ENCODE data around the gene CRELD2. TPM values are rescaled to one million over a fixed set of nuclear protein-coding genes. Genes with fewer than 3 reads are reported as not detected.

CRELD2 gene
- total and polyA plus RNA-seq, 8 donors: 28.5 to 79.7 (median 34.1) TPM

DNA sequence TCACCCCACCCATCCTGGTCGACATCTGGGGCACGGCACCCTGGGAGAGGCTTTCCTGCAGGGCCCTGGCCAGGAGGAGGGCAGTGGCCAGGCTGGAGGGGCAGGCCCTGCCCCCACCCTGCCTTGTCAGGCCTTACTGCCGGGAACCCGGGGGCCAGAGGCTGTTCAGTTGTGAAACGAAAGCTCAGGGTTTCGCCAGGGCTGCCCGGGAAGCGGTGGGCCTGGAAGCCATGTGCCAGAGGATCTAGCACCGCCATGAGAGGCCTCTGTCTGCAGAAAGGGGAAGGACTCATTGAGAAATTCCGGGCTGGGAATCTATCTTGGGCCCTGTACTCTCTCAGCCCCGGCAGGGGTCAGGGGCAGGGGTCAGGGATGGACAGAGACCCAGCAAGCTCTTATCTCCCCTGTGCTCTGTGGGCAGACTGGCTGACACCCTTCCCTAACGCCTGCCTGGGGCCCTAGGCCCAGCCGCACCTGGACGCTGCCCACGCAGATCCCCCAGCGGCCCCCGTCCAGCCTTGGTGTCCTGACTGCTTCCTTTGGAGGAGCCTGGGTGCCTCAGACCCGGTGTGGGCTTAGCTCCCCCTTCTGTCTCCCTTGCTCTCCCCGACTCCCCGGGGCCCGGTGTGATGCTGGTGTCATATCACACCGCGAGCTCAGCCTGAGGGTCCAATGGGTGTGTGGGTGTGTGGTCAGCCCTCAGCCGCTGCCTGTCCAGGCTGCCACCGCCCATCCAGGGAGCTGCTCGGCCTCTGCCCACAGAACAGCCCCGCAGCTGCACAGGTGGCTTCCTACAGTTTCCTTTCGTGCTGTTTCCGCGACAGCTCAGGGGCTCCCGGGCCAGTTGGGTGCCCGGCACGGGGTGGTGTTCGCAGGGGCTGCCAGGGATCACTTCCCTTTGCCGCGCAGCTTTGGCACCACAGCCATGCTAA lies 48.6 kb downstream of the CRELD2 start:
- Histone ChIP-seq H3K27me3 (peaks cover 0 to 4% of the 10 kb centered on the region in 2 donors), H3K36me3 (peaks cover 0 to 42% of the 10 kb centered on the region in 2 donors), H3K4me1 (peaks cover 43 to 97% of the 10 kb centered on the region in 2 donors), H3K27ac (peak overlapping the region; percentile 95 to 97), H3K4me3 (peak overlapping the region in 1 of 2 donors; percentile 100), H3K9me3 (no peaks in the 10 kb centered on the region)
- intact Hi-C loops (cut with DNase I): no loop called here
- DNase-seq: peak in 2 of 4 donors; percentile 72 to 94
- TF ChIP-seq, protein P1, sequence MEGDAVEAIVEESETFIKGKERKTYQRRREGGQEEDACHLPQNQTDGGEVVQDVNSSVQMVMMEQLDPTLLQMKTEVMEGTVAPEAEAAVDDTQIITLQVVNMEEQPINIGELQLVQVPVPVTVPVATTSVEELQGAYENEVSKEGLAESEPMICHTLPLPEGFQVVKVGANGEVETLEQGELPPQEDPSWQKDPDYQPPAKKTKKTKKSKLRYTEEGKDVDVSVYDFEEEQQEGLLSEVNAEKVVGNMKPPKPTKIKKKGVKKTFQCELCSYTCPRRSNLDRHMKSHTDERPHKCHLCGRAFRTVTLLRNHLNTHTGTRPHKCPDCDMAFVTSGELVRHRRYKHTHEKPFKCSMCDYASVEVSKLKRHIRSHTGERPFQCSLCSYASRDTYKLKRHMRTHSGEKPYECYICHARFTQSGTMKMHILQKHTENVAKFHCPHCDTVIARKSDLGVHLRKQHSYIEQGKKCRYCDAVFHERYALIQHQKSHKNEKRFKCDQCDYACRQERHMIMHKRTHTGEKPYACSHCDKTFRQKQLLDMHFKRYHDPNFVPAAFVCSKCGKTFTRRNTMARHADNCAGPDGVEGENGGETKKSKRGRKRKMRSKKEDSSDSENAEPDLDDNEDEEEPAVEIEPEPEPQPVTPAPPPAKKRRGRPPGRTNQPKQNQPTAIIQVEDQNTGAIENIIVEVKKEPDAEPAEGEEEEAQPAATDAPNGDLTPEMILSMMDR (IDR thresholded peaks at IDR 0.05): no peak
- no peak for ATAC-seq

DNA sequence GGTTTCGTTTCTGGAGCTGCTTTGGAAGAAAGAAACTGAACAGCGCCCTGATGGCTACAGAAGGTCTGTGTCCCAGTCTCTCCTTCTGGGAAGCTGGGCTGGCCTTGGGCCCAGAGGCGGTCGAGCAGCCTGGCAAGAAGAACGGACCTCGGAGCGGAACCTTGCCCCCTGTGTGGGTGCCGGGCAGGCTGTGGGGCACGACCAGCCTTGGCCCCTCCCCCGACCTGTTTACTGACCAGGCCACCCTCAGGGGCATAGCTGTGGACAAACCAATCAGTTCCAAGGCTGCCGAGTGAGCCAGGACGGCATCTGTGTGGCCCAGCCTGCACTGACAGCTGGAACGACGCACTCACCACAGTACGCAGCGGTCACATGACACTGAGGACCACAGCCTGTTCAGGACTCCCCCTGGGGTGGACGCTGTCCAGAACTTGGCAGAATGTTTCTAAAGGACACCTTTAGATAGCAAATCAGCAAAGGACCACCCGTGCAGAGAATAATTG lies 49.3 kb downstream of the CRELD2 start:
- H3K9me3 ChIP-seq: no peaks in the 10 kb centered on the region
- peaks cover 44 to 98% of the 10 kb centered on the region in 2 donors for H3K4me1 ChIP-seq
- TF ChIP-seq, protein P1 (IDR thresholded peaks at IDR 0.05): no peak
- peaks cover 0 to 8% of the 10 kb centered on the region in 2 donors for H3K27me3 ChIP-seq
- H3K27ac ChIP-seq: peak overlapping the region; percentile 95 to 97
- DNase-seq (peak in 3 of 4 donors; percentile 49 to 79 (median 75)), ATAC-seq (no peak)
- H3K4me3 ChIP-seq: peak overlapping the region in 1 of 2 donors; percentile 100
- intact Hi-C loops (cut with DNase I): no loop called here
- H3K36me3 ChIP-seq: peaks cover 0 to 36% of the 10 kb centered on the region in 2 donors

DNA sequence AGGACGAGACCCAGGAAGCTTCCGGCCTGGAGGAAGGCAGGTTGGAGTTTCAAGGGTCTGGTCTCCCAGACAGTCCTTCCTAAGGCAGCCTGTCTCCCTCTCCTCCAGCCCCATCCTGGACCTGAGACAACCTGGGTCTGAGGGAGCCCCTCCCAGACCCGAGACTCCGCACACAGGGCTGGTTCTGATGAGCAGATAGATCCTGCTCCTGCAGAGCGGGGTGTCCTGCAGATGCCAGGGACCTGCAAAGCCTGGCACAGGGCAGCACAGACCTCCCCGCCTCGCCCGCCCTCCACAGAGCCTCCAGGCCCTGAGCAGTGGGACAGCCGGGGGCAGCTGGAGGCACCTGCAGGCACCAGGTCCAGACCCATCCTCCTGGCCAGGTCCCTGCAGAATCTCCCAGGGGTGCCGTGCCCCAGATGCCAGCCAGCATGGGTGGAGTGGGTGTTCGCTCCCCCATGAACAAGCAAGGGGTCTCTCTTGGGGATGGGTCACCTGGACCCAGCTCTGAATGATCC lies 49.9 kb downstream of the CRELD2 start:
- Histone ChIP-seq H3K4me1 (peaks cover 37 to 92% of the 10 kb centered on the region in 2 donors), H3K27me3 (peaks cover 0 to 8% of the 10 kb centered on the region in 2 donors), H3K27ac (peak overlapping the region in 1 of 2 donors; percentile 97), H3K9me3 (no peaks in the 10 kb centered on the region), H3K36me3 (peaks cover 0 to 30% of the 10 kb centered on the region in 2 donors), H3K4me3 (no peak overlapping the region)
- peak in 1 of 4 donors; percentile 75 for DNase-seq
- no peak for ATAC-seq
- TF ChIP-seq, protein P1 (IDR thresholded peaks at IDR 0.05): no peak
- intact Hi-C loops (cut with DNase I): no loop called here

DNA sequence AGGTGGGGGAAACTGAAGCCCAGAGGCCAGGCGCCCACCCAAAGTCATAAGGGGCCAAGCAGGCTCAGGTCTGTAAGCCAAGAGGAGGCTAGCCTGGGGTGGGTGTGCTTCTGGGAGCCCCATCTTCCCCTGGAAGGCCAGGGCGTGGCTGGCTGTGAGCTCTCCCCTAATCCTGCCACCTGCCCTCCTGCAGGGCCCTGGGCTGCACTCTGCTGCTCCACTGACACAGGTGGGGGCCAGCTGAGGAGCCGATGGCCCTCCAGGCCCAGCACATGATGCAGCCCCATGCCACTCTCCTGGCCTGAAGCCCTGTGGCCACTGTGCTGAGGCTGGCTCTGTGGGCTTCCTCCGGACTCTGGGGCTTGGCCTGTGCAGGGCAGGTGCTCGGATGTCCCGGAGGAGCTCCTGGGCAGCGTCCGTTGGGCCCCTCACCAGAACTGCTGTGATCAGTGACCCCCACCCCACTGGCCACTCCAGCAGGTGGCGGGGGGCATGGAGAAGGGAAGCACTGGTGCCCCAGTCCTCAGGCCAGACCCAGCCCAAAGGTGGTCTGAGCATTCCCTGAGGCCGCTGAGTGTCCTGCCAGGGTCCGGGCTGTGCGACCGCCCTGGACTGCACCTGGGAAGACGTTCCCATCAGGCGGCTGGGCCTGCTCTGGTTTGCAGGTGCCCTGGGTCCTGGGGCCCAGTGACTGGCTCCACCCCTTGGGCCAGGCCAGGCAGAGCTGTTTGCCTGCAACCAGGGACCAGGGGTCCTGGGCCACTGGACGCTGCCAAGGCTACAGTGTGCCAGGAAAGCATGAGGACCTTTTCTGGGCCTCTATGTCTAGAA lies 50.6 kb downstream of the CRELD2 start:
- no peak for ATAC-seq
- H3K9me3 ChIP-seq: no peaks in the 10 kb centered on the region
- TF ChIP-seq, protein P1 (IDR thresholded peaks at IDR 0.05): no peak
- peaks cover 31 to 85% of the 10 kb centered on the region in 2 donors for H3K4me1 ChIP-seq
- H3K36me3 ChIP-seq: peaks cover 0 to 23% of the 10 kb centered on the region in 2 donors
- intact Hi-C loops (cut with DNase I): no loop called here
- DNase-seq: peak in 2 of 4 donors; percentile 36 to 79
- no peak overlapping the region for H3K4me3 ChIP-seq
- H3K27me3 ChIP-seq: peaks cover 0 to 8% of the 10 kb centered on the region in 2 donors
- H3K27ac ChIP-seq: peak overlapping the region in 1 of 2 donors; percentile 97
